Activated CD4-positive, alpha-beta memory T cell treated with anti-CD3 and anti-CD28 coated beads, Interleukin-2, amount 10 ng/mL, durations not matched to agents 7 days and 5 days (primary cell): Measurements from ENCODE around the gene ARHGEF5. TPM values are rescaled to one million over a fixed set of nuclear protein-coding genes. Genes with fewer than 3 reads are reported as not detected.
"Not testable (repeated sequence)": the region's sequence is repeated elsewhere in the genome, so short reads cannot be mapped to it uniquely, and the experiment has no call there.

Source experiments
- CTCF ChIA-PET: fragments of 350-600 bp; sonication (Branson Sonifier 250); formaldehyde crosslinking; loops from one replicate; lab custom pipeline; 2021; ENCODE audit warnings: antibody characterized with exemption, inconsistent platforms; lab: Charles Lee
- POLR2A ChIA-PET: fragments of 350-600 bp; sonication (Branson Sonifier 250); formaldehyde crosslinking; loops from one replicate; lab custom pipeline; 2021; ENCODE audit warnings: antibody characterized with exemption; lab: Charles Lee
- DNase-seq: peaks from one replicate; pipeline ENCODE4 v3.0.0-alpha.2; 2020
- H3K27ac Mint-ChIP-seq: one replicate; pipeline ENCODE4 v1.8.0; 2021; ENCODE audit warnings: mild to moderate bottlenecking, mixed read lengths
- H3K27me3 Mint-ChIP-seq: one replicate; pipeline ENCODE4 v1.8.0; 2021; ENCODE audit warnings: mixed read lengths
- H3K36me3 Mint-ChIP-seq: one replicate; pipeline ENCODE4 v1.8.0; 2021; ENCODE audit warnings: low read depth, mixed read lengths
- H3K4me1 Mint-ChIP-seq: one replicate; pipeline ENCODE4 v1.8.0; 2021; ENCODE audit warnings: mixed read lengths
- H3K4me3 Mint-ChIP-seq: one replicate; pipeline ENCODE4 v1.8.0; 2021; ENCODE audit warnings: mild to moderate bottlenecking, mixed read lengths
- H3K9me3 Mint-ChIP-seq: one replicate; pipeline ENCODE4 v1.8.0; 2021; ENCODE audit warnings: mixed read lengths
- total RNA-seq, 2 experiments: library from RNA; stranded (reverse); gene quantifications; one replicate each; pipeline ENCODE4 v1.2.3, GENCODE V29; 2021

Gene ARHGEF5
- total RNA-seq, 2 experiments from 2014 or later = 10.4 to 11.1 TPM

GRCh38 chr7:144415858-144416257 is 60.7 kb downstream of the ARHGEF5 start:
- Mint-ChIP-seq H3K36me3 (no peaks in the 10 kb centered on the region), H3K27ac (no peak overlapping the region), H3K4me3 (no peak overlapping the region), H3K27me3 (peaks cover 13% of the 10 kb centered on the region), H3K4me1 (no peaks in the 10 kb centered on the region), H3K9me3 (peaks cover 4% of the 10 kb centered on the region)
- ChIA-PET CTCF (no interaction called here), POLR2A (no interaction called here)
- DNase-seq = no peak

GRCh38 chr7:144416341-144416740 is 61.1 kb downstream of the ARHGEF5 start:
- DNase-seq = no peak
- Mint-ChIP-seq H3K27me3 (peaks cover 12% of the 10 kb centered on the region), H3K27ac (no peak overlapping the region), H3K4me3 (no peak overlapping the region), H3K36me3 (no peaks in the 10 kb centered on the region), H3K4me1 (no peaks in the 10 kb centered on the region), H3K9me3 (peaks cover 4% of the 10 kb centered on the region)
- ChIA-PET CTCF (no interaction called here), POLR2A (no interaction called here)

- H3K9me3 Mint-ChIP-seq, H3K27ac Mint-ChIP-seq, H3K36me3 Mint-ChIP-seq, H3K4me1 Mint-ChIP-seq, H3K4me3 Mint-ChIP-seq, CTCF ChIA-PET, DNase-seq, POLR2A ChIA-PET: not testable (repeated sequence)
- H3K27me3 Mint-ChIP-seq = peaks cover 11% of the 10 kb centered on the region
These were observed 63.7 kb downstream of the ARHGEF5 start for GRCh38 chr7:144418931-144419330.

- peaks cover 14% of the 10 kb centered on the region for H3K9me3 Mint-ChIP-seq
- DNase-seq, H3K4me3 Mint-ChIP-seq, H3K4me1 Mint-ChIP-seq, H3K27me3 Mint-ChIP-seq, H3K36me3 Mint-ChIP-seq, CTCF ChIA-PET, H3K27ac Mint-ChIP-seq, POLR2A ChIA-PET: not testable (repeated sequence)
These were observed 72.3 kb downstream of the ARHGEF5 start for GRCh38 chr7:144427539-144427938.

- Mint-ChIP-seq H3K27me3 (peaks cover 3% of the 10 kb centered on the region), H3K4me3 (no peak overlapping the region), H3K4me1 (no peaks in the 10 kb centered on the region), H3K27ac (no peak overlapping the region), H3K9me3 (peaks cover 14% of the 10 kb centered on the region), H3K36me3 (no peaks in the 10 kb centered on the region)
- DNase-seq = no peak
- ChIA-PET CTCF (no interaction called here), POLR2A (no interaction called here)
These were observed 73.2 kb downstream of the ARHGEF5 start for GRCh38 chr7:144428431-144428830.

Other genes with a start within 250 kb of the ARHGEF5 start
- not detected for gene OR2A2, start 245.8 kb upstream of the ARHGEF5 start, total RNA-seq
- not detected for gene OR2A14, start 232.2 kb upstream of the ARHGEF5 start, total RNA-seq
- gene CTAGE4, start 171.9 kb upstream of the ARHGEF5 start, total RNA-seq = 1 to 10 TPM; 3.4 to 5.3 TPM
- gene ARHGEF35, start 159.6 kb upstream of the ARHGEF5 start, total RNA-seq = 1 to 10 TPM; 6.0 to 6.2 TPM
- not detected for gene OR2A42, start 115.8 kb upstream of the ARHGEF5 start, total RNA-seq
- 1 to 10 TPM; 3.0 to 3.2 TPM for gene OR2A7, start 90.6 kb upstream of the ARHGEF5 start, total RNA-seq
- gene CTAGE8, start 86.1 kb upstream of the ARHGEF5 start, total RNA-seq = 1 to 10 TPM in 1 of 2 experiments, not detected in 1; 1.4 TPM
- under 1 TPM in 1 of 2 experiments, not detected in 1; 0.05 TPM for gene OR2A1, start 43.0 kb upstream of the ARHGEF5 start, total RNA-seq
- not detected for gene NOBOX, start 48.3 kb downstream of the ARHGEF5 start, total RNA-seq